WTC11 (cell line): Measurements from ENCODE around the gene TRIM47.

Source experiments
- NFYB ChIP-seq: sonication (generic); formaldehyde crosslinking; conservative IDR thresholded peaks from 2 replicates; pipeline ENCODE4 v1.8.0; 2022; ENCODE audit warnings: low read depth, missing genetic modification reagents
- NR1H2 ChIP-seq: sonication (generic); formaldehyde crosslinking; IDR thresholded peaks from 2 replicates; pipeline ENCODE4 v1.9.0; 2021; ENCODE audit warnings: mild to moderate bottlenecking, moderate library complexity, missing genetic modification reagents
- NR3C1 ChIP-seq: sonication (generic); formaldehyde crosslinking; conservative IDR thresholded peaks from 2 replicates; pipeline ENCODE4 v1.8.1; 2023; ENCODE audit warnings: low read depth, mild to moderate bottlenecking, missing genetic modification reagents
- SP1 ChIP-seq: sonication (generic); formaldehyde crosslinking; conservative IDR thresholded peaks from 2 replicates; pipeline ENCODE4 v1.8.1; 2022; ENCODE audit warnings: missing genetic modification reagents
- TF ChIP-seq, protein P1 (sequence below): fragments of 200-600 bp; IDR thresholded peaks from 2 replicates; pipeline ENCODE4 v1.8.0; 2022; ENCODE audit warnings: antibody characterized with exemption

- TF ChIP-seq, protein P1, sequence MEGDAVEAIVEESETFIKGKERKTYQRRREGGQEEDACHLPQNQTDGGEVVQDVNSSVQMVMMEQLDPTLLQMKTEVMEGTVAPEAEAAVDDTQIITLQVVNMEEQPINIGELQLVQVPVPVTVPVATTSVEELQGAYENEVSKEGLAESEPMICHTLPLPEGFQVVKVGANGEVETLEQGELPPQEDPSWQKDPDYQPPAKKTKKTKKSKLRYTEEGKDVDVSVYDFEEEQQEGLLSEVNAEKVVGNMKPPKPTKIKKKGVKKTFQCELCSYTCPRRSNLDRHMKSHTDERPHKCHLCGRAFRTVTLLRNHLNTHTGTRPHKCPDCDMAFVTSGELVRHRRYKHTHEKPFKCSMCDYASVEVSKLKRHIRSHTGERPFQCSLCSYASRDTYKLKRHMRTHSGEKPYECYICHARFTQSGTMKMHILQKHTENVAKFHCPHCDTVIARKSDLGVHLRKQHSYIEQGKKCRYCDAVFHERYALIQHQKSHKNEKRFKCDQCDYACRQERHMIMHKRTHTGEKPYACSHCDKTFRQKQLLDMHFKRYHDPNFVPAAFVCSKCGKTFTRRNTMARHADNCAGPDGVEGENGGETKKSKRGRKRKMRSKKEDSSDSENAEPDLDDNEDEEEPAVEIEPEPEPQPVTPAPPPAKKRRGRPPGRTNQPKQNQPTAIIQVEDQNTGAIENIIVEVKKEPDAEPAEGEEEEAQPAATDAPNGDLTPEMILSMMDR: no peak
- no peak for TF ChIP-seq NR3C1 (CRISPR knock-in tag)
- TF ChIP-seq SP1 (CRISPR knock-in tag): no peak
- TF ChIP-seq NR1H2 (CRISPR knock-in tag): no peak
- no peak for TF ChIP-seq NFYB (CRISPR knock-in tag)
These were observed 30.5 kb downstream of the TRIM47 start for GRCh38 chr17:75847614-75848522.
